NCI-H128 (cell line): ENCODE measurements around the gene REPIN1.

Source experiments
- DNase-seq: peaks from one replicate; lab custom pipeline; 2025; ENCODE audit not compliant: unreplicated experiment; lab: John Stamatoyannopoulos, UW

The REPIN1 gene

DNA sequence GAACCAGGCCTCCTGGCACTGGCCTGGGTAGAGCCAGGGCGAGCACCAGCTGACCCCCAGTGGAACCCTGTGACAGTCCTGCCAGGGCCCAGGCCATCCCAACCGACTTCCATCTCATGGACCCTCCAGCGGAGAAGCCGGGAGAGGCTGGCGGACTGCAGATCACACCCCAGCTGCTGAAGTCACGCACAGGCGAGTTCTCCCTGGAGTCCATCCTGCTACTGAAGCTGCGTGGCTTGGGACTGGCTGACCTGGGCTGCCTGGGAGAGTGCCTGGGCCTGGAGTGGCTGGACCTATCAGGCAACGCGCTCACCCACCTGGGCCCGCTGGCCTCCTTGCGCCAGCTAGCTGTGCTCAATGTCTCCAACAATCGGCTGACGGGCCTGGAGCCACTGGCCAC, 31.9 kb upstream of the REPIN1 start:
- no peak for DNase-seq

DNA sequence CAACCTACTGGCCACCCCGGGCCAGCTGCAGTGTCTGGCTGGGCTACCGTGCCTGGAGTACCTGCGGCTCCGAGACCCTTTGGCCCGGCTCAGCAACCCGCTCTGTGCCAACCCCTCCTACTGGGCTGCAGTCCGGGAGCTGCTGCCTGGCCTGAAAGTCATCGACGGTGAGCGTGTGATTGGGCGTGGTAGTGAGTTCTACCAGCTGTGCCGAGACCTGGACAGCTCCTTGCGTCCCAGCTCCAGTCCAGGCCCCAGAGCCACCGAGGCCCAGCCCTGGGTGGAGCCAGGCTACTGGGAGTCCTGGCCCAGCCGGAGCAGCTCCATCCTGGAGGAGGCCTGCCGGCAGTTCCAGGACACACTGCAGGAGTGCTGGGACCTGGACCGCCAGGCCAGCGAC, 31.4 kb upstream of the REPIN1 start:
- no peak for DNase-seq

DNA sequence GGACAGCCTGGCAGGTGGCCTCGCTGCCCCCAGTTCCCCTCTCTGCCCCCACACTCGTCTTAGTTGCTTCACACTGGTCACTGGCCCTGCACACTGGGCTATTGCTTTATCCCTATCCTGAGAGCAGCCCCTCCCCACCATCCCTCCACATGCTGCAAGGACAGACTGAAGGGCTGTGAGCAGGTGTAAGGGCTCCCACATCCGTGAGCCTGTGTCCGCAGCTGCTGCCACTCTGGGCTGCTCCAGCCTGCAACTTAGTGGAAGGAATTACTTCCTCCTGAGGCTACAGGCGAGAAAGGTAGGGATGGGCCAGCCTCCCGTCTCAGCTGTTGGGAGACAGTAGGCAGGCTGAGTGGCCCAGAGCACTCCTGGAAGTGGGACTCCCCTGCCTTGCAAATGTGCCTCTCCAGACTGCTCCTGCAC, 31.0 kb upstream of the REPIN1 start:
- DNase-seq = no peak

- DNase-seq = no peak
These were observed 30.3 kb upstream of the REPIN1 start for GRCh38 chr7:150338166-150338829.

DNA sequence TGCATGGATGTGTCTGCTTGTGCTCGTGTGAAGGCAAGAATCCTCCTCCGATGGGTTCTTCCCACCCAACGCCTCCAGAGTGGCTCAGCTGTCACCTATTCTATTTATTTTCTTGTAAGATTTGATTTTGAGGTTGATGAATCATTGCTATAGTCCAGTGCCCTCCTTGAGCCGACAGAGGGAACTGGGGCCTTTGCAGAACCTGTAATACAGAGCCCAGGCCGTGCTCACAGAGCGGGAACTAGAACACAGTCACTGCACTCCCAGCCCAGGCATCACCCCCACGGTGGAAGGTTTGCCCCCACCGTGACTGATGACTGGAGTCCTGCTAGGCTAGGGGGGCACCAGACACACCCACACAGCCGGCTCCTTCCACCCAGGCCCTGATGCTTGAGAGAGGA, 29.2 kb upstream of the REPIN1 start:
- no peak for DNase-seq

DNA sequence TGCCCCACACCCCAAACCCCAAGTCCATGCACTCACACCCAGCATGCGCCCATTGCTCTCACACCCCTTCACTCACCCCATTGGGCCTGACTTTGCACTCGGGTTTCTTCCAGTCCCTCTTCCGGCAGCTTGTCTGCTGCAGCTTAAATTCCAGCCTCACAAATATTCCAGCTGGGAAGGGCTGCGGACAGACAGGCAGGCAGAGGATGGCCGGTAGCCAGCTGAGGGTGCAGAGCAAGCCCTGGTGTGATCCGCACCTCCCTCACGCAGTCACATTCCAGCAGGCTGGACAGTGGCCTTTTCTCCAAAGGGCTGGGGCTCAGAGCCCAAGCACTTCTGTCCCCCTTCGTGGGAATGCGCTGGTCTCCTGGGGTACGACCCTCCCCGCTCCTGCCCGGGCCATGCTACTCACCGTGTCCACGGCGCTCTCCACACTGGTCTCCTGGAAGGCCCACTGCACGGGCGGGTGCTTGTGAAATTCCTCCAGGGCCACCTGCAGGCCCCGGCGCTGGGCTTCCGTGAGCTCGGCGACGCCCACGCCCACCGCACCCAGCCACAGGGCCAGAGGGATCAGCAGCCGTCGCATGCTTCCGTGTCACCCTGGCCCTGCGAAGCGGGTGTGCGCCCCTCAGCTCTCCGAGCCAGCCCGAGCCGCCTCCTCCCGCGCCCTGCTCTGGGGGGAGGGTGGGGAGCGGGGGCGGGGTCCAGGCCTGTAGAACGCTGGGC, 28.4 kb upstream of the REPIN1 start:
- DNase-seq = no peak

DNA sequence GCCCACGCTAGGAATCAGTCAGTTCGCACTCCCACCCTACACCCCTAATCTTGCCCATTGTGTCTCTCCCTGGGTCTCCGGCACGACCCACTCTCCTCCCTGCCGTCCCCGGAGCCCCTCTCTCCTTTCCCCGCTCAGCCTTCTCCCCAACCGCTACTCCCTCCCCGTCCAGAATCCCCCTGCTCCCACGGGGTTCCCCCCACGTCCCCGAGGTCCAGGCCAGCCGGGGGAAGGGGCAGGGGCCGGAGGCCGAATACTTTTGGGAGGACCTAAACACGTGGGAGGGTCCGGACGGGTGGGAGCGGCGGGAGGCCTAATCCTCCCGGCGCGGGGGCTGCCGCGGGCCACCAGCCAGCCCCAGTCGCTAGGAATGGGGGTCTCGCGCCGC, 27.8 kb upstream of the REPIN1 start:
- DNase-seq = no peak

DNA sequence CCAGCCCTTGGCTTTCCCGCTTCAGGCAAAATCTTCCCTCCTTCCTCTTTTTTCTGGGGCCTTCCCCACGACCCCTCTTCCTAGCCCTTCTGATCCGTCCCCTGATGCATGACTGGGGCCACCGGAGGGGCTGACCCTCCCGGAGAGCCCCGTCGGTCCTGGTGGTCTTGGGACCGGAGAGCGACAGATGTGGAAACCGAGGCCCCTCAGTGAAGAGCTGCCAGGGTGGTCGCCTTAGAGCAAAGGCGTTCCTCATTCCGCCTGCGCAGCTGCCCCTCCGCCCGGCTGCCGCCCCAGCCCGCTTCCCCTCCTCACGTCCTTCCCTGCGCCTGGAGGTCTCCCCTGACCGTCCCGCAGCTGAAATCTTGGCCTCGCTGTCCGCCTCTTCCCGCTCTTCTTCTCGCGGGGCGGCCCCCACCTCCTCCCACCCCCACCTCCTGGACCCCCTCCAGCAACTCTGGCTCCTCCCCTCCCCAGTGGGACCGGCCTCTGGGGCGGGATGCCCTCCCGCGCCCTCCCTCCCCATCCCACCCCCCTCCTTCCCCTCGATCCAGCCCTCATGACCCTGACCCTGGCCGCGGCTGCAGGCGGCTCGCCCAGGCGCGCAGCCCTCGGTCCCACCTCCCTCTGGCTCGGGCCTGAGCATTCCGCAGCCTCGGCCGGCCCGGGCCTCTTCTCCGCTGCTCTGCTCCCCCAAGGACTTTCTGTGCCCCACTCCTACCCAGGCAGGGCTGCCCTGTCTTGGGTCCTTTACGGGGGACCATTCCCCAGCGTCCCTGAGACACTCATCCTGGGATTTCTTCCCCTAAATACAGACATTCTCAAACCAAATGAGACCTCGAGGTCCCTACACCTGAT, 27.1 kb upstream of the REPIN1 start, which contains the start of gene RARRES2:
Gene RARRES2, minus strand, starts transcription at position 367 of the 858 bp plus-strand sequence. CDS start 1,020 bp downstream, outside the sequence.
- no peak for DNase-seq

GRCh38 chr7:150342121-150342408, 26.6 kb upstream of the REPIN1 start:
- DNase-seq = no peak

GRCh38 chr7:150343225-150343624, 25.4 kb upstream of the REPIN1 start:
- no peak for DNase-seq

DNA sequence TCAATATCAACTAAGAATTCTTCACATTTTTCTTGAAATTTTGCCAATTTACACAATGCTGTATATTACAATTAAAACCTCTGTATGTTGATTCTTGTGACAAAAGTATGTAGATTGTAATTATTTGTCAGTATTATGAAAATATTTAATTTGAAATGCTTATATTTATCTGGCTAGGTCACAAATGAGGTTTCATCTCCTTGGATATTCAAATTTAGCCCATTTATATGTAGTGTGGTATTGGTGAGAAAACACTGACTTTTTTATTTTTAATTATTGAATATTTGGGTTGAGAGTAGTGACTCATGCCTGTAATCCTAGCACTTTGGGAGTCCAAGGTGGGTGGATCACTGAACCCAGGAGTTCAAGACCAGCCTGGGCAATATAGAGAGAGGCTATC, 24.3 kb upstream of the REPIN1 start:
- no peak for DNase-seq

DNA sequence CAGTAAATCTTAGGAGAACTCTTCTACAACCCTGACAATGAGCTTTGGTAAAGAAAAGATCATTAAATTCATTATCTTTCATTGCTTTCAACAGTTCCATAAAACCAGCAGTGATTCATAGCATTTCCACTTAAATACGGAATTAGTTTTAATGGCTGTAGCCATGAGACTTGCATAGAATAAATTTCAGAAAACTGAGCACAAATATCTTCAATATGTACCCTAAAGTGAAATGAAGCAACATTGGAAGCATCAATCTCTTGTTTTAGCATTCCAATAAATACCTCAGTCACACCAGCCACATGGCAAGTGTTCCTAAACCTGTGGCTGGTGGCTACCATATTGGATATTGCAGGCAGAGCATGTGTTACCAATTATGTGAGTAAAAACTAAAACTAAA, 23.6 kb upstream of the REPIN1 start:
- no peak for DNase-seq

DNA sequence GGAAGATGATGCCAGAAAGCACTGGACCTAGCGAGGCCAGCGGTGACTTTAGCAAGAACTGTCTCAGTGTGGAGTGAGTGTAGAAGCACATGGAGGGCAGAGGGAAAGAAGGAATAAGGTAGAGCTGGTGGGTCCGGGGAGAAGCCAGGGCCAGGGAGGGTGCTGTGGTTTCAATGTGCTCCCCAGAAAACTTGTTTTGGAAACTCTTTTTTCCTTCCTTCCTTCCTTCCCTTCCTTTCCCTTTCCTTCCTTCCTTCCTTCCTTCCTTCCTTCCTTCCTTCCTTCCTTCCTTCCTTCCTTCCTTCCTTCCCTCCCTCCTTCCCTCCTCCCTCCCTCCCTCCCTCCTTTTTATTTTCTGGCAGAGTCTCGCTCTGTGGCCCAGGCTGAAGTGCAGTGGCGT, 21.7 kb upstream of the REPIN1 start:
- DNase-seq = no peak

DNA sequence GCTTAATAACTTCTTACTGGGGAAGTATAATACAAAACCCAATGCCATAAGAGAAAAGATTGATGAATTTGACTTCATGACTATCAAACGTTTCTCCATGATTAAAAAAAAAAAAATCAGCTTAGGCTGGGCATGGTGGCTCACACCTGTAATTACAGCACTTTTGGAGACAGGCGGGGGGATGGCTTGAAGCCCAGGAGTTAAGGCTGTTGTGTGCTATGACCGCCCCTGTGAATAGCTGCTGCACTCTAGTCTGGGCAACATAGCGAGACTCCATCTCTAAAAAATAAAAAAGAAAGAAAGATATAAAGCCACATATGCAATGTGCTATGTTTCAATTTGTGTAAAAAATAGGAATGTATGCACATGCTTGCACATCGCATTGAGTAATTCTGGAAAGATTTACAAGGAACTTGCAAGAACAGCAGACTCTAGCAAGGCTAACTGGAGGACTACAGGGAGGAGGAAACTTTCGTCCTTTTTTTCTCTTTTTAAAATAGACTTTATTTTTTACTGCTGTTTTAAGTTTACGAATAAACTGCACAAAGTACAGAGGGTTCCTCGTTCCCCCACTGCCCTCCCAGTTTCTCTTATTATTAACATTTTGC, 16.9 kb upstream of the REPIN1 start:
- no peak for DNase-seq

GRCh38 chr7:150355666-150356059, 13.0 kb upstream of the REPIN1 start:
- no peak for DNase-seq

DNA sequence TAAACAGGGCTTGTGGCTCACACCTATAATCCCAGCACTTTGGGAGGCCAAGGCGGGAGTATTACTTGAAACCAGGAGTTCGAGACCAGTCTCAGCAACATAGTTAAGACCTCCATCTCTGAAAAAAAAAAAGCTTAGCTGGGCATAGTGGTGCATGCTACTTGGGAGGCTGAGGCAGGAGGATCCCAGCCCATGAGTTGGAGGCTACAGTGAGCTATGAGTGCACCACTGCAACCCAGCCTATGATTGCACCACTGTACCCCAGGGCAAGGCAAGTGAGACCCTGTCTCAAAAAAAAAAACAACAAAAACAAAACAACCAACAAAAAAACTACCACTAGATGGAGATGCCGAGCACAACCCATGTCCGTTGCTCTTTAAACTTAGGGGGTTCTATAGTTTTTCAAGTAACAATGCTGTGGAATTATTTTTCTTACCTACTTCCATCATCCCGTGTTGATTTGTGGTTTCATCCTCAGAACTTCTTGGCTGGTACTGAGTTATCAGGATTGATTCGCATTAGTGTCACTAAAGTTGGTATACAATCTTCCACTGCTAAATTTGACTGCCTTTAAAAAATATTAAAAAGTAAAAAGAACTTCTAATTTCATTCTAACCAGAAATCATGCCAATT, 12.2 kb upstream of the REPIN1 start:
- DNase-seq = no peak

- no peak for DNase-seq
These were observed 11.4 kb upstream of the REPIN1 start for GRCh38 chr7:150357270-150357669.

GRCh38 chr7:150357771-150358427, 10.7 kb upstream of the REPIN1 start:
- no peak for DNase-seq

DNA sequence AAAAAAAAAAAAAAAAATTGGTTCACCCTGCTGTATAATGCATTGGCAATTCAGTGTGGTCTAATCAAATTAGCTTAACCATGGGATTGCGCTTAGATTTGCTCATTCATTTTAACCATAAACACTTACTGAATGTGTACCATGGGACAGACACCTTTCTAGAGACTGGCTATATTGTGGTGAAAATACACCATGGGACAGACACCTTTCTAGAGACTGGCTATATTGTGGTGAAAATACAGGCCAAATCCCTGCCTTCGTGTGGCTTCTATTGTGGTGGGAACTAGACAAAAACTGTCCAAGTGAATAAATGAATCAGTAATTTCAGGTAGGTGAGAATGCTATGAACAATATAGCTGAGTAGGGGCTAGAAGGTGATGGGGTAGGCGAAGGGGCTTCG, 10.2 kb upstream of the REPIN1 start:
- DNase-seq = no peak

- no peak for DNase-seq
These were observed 9.5 kb upstream of the REPIN1 start for GRCh38 chr7:150358988-150359621.
